LNCaP clone FGC (cell line): Measurements from ENCODE around the gene TCFL5.

Source experiments
- DNase-seq: peaks from one replicate; pipeline ENCODE4 v3.0.0-alpha.2; 2011; ENCODE audit warnings: low read depth
- H3K4me3 ChIP-seq: 2 replicates; pipeline ENCODE4 v1.5.1; 2011; ENCODE audit warnings: mild to moderate bottlenecking, low read depth, low read length, control low read depth
- CTCF ChIP-seq: IDR thresholded peaks from 2 replicates; pipeline ENCODE4 v1.5.1; 2012; ENCODE audit warnings: mild to moderate bottlenecking; ENCODE audit not compliant: control insufficient read depth, insufficient read depth; ENCODE audit errors: extremely low read depth

TCFL5 gene

GRCh38 chr20:62845416-62846160 is 16.0 kb downstream of the TCFL5 start:
- H3K4me3 ChIP-seq, result no peak overlapping the region
- TF ChIP-seq CTCF, result no peak
- DNase-seq, result peak; percentile 30

- H3K4me3 ChIP-seq, result no peak overlapping the region
- no peak for TF ChIP-seq CTCF
- DNase-seq, result no peak
These were observed 17.4 kb downstream of the TCFL5 start for GRCh38 chr20:62844182-62844581.

GRCh38 chr20:62843656-62844055 is 18.0 kb downstream of the TCFL5 start:
- DNase-seq, result no peak
- TF ChIP-seq CTCF, result no peak
- no peak overlapping the region for H3K4me3 ChIP-seq

GRCh38 chr20:62841705-62842212 is 19.9 kb downstream of the TCFL5 start:
- TF ChIP-seq CTCF, result no peak
- no peak for DNase-seq
- H3K4me3 ChIP-seq, result no peak overlapping the region

- H3K4me3 ChIP-seq, result no peak overlapping the region
- TF ChIP-seq CTCF, result 0 out of 2 replicates have a peak, but pooled peaks have one; percentile 9
- peak; percentile 71 for DNase-seq
These were observed 21.1 kb downstream of the TCFL5 start for GRCh38 chr20:62840244-62841197.

GRCh38 chr20:62839816-62840215 is 21.8 kb downstream of the TCFL5 start:
- TF ChIP-seq CTCF, result no peak
- H3K4me3 ChIP-seq, result no peak overlapping the region
- DNase-seq, result no peak
